Measurements from ENCODE around the gene NRARP. TPM values are rescaled to one million over a fixed set of nuclear protein-coding genes. Genes with fewer than 3 reads are reported as not detected.

Gene NRARP
- total RNA-seq, 1 experiment from 2014 or later, result 23.8 TPM

GRCh38 chr9:137269231-137269772 lies 32.8 kb downstream of the NRARP start:
- Histone ChIP-seq H3K4me2 (ENCODE audit: insufficient read depth, insufficient read length, low read length) (no peak overlapping the region), H4K8ac (replicated peaks; ENCODE audit: insufficient read length, low read depth, low read length) (no peak overlapping the region), H3K14ac (ENCODE audit: insufficient read depth, low read length) (no peak overlapping the region), H3K4ac (ENCODE audit: low read depth, low read length) (no peak overlapping the region), H2BK5ac (ENCODE audit: insufficient read length, low read length) (no peak overlapping the region), H3K9me3 (ENCODE audit: control insufficient read depth, low read depth, low read length) (no peaks in the 10 kb centered on the region), H2AFZ (ENCODE audit: low read length) (no peak overlapping the region), H4K91ac (ENCODE audit: insufficient read length, low read depth, low read length) (no peak overlapping the region), H3K56ac (ENCODE audit: insufficient read length, low read depth, low read length) (no peak overlapping the region), H4K20me1 (ENCODE audit: control insufficient read depth, insufficient read depth, insufficient read length) (no peaks in the 10 kb centered on the region), H3K23ac (ENCODE audit: insufficient read length, low read depth, low read length) (no peak overlapping the region), H2BK20ac (ENCODE audit: low read depth, low read length, poor library complexity, severe bottlenecking) (no peak overlapping the region), H4K5ac (ENCODE audit: insufficient read length, low read depth, low read length) (no peak overlapping the region), H3K4me1 (ENCODE audit: insufficient read depth, low read length) (no peaks in the 10 kb centered on the region), H2BK12ac (ENCODE audit: insufficient read length, low read depth, low read length) (no peak overlapping the region), H3T11ph (ENCODE audit: low read length) (no peak overlapping the region), H3K79me2 (ENCODE audit: insufficient read depth, low read length) (no peaks in the 10 kb centered on the region), H2BK15ac (ENCODE audit: low read depth, low read length) (no peak overlapping the region), H2AK5ac (ENCODE audit: insufficient read length, low read length) (no peak overlapping the region), H3K27me3 (ENCODE audit: insufficient read depth, low read length) (no peaks in the 10 kb centered on the region), H3K79me1 (ENCODE audit: insufficient read depth, low read depth, low read length, poor library complexity, severe bottlenecking) (no peaks in the 10 kb centered on the region), H3K9ac (ENCODE audit: extremely low read depth, insufficient read length, low read length) (no peak overlapping the region), H3K23me2 (ENCODE audit: insufficient read length, low read depth, low read length, poor library complexity, severe bottlenecking) (no peaks in the 10 kb centered on the region), H2BK120ac (ENCODE audit: low read depth, low read length, poor library complexity, severe bottlenecking) (no peak overlapping the region), H3K18ac (ENCODE audit: insufficient read length, low read depth, low read length) (no peak overlapping the region), H3K27ac (ENCODE audit: insufficient read length, low read depth, low read length) (no peak overlapping the region)
- no peak for DNase-seq
- Mint-ChIP-seq H3K36me3 (ENCODE audit: insufficient read depth in 1 of 3, low read depth in 3 of 3) (peaks cover 11 to 53% (median 39%) of the 10 kb centered on the region in 3 experiments; a peak in 6 of 7 replicates), H3K4me1 (peaks cover under 1 to 4% of the 10 kb centered on the region in 2 experiments; a peak in 3 of 4 replicates), H3K27me3 (ENCODE audit: low read depth) (no peaks in the 10 kb centered on the region; the same call in 1 of the 2 replicates), H3K9me3 (no peaks in the 10 kb centered on the region; a peak in 1 of 5 replicates), H3K4me3 (no peak overlapping the region), H3K27ac (no peak overlapping the region)
- TF ChIP-seq, protein P1, sequence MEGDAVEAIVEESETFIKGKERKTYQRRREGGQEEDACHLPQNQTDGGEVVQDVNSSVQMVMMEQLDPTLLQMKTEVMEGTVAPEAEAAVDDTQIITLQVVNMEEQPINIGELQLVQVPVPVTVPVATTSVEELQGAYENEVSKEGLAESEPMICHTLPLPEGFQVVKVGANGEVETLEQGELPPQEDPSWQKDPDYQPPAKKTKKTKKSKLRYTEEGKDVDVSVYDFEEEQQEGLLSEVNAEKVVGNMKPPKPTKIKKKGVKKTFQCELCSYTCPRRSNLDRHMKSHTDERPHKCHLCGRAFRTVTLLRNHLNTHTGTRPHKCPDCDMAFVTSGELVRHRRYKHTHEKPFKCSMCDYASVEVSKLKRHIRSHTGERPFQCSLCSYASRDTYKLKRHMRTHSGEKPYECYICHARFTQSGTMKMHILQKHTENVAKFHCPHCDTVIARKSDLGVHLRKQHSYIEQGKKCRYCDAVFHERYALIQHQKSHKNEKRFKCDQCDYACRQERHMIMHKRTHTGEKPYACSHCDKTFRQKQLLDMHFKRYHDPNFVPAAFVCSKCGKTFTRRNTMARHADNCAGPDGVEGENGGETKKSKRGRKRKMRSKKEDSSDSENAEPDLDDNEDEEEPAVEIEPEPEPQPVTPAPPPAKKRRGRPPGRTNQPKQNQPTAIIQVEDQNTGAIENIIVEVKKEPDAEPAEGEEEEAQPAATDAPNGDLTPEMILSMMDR (conservative IDR thresholded peaks at IDR 0.05), result no peak
- no CpG with 5 or more reads among the region's 17 CpGs for WGBS (ENCODE audit: extremely low coverage, insufficient read length, low lambda C conversion rate)
